ENCODE data around the gene ARSB.
A peak's percentile ranks its signal among the peaks of the same experiment; 100 is the strongest.

ARSB gene

DNA sequence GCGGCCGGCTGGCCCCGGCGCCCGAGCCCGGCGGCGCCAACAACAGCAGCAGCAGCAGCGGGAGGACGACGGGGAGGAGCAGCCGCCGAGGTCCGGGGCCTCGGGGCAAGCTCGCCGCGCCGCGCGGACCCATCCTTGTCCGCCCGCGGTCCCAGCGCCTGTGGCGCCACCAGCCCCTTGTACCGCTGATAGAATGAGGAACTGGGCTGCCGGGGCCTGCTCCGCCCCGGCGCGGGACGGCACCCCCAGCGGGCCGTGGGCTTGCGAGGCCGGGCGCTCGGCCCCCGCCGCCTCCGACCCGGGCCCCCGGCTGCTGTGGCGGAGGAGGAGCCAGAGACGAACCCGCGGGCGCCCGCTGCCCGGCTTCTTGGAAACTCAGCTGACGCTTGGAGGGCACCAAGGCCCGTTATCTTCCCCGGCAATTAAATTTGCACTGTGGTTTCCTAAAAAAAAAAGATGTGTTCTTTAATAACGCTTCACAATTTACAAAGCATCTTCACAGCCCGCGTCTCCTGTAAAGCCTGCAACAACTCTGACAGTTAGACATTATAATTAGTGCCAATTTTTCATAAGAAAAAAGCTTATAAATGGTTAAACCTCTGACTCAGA lies at the start of gene ARSB:
Gene ARSB (minus strand): TSS at position 195 of the 609 bp plus-strand sequence. CDS start 62 bp downstream, at position 133.
- TF ChIP-seq ZFX (IDR thresholded peaks at IDR 0.05; ENCODE audit: borderline replicate concordance) = no peak
- TF ChIP-seq, protein P1, sequence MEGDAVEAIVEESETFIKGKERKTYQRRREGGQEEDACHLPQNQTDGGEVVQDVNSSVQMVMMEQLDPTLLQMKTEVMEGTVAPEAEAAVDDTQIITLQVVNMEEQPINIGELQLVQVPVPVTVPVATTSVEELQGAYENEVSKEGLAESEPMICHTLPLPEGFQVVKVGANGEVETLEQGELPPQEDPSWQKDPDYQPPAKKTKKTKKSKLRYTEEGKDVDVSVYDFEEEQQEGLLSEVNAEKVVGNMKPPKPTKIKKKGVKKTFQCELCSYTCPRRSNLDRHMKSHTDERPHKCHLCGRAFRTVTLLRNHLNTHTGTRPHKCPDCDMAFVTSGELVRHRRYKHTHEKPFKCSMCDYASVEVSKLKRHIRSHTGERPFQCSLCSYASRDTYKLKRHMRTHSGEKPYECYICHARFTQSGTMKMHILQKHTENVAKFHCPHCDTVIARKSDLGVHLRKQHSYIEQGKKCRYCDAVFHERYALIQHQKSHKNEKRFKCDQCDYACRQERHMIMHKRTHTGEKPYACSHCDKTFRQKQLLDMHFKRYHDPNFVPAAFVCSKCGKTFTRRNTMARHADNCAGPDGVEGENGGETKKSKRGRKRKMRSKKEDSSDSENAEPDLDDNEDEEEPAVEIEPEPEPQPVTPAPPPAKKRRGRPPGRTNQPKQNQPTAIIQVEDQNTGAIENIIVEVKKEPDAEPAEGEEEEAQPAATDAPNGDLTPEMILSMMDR (IDR thresholded peaks at IDR 0.05) = 0 out of 2 replicates have a peak, but pooled peaks have one; percentile 0
- H3K27ac ChIP-seq = peak within 1 kb of the TSS; percentile 79

DNA sequence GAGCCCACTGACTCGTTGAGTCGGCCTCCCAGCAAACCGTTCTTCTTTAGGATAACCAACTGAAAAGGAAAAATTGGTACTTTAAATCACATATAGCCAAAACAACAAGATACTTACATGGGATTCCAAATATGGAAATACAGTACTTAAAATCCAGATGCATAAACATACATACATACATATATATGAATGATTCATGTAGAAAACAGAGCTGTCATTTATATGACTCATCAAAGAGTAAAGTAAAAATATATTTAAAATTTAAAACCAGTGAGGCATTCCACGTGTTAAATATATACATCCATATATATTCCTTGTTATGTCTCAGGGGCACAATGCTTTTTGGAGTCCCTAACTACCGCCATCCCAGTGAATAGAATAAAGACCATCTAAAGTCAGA lies 47.7 kb upstream of the ARSB start:
- no peak overlapping the region for H3K27ac ChIP-seq
- TF ChIP-seq, protein P1 (IDR thresholded peaks at IDR 0.05) = no peak
- no peak for TF ChIP-seq ZFX (IDR thresholded peaks at IDR 0.05; ENCODE audit: borderline replicate concordance)

DNA sequence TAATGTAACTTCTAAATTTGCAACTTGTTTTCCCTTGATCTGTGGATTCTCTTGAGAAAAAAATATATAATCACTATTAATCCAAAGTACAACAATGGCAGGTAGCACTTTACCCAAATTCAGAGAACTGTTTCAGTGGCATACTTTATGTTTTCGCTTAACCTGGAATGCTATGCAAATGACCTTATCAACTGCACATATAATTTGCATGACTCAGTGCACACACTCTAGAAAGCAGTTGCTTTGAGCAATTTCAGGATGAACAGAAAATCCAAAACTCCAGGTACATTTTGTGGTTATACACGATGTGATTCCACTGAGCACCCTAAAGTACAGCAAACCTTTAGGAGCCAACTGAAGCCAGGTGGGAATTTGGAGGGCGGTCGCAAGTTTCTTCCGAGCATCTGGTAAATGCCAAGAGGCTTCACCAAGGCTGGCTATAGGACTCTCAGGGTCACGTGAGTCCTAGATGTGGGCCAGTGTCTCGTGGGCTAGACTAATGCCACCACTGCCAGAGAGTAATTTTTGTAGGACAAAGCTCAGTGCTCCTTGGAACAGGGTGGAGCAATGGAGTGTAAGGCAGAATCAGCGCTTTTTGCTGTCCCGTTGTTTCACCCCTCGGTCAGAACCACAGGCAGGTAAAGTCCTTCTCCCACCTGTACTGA lies 47.1 kb upstream of the ARSB start:
- TF ChIP-seq, protein P1 (IDR thresholded peaks at IDR 0.05) = no peak
- TF ChIP-seq ZFX (IDR thresholded peaks at IDR 0.05; ENCODE audit: borderline replicate concordance) = no peak
- H3K27ac ChIP-seq = no peak overlapping the region

DNA sequence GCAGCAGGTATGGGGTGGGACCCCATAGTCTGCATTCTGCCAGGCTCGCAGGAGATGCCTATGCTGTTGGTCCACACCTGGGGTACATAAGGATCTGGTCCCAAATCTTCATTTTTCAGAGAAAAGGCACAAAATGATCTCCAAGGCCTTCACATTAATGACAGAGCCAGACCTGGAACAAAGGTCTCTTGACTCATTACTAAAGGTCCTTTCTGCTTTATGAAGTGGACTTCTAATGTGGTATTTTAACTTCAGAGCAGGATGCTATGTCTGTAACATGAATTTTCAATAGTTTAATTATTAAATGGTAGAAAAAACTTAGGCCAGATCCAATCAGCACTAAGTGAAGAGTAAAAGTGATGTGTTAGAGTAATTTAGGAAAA lies 46.4 kb upstream of the ARSB start:
- H3K27ac ChIP-seq = no peak overlapping the region

GRCh38 chr5:79030663-79031484 lies 45.8 kb upstream of the ARSB start:
- TF ChIP-seq, protein P1 (IDR thresholded peaks at IDR 0.05) = no peak
- no peak for TF ChIP-seq ZFX (IDR thresholded peaks at IDR 0.05; ENCODE audit: borderline replicate concordance)
- no peak overlapping the region for H3K27ac ChIP-seq

More for the DNA sequence above, 46.4 kb upstream of the ARSB start:
- TF ChIP-seq, protein P1 (IDR thresholded peaks at IDR 0.05) = no peak
- no peak for TF ChIP-seq ZFX (IDR thresholded peaks at IDR 0.05; ENCODE audit: borderline replicate concordance)

GRCh38 chr5:79025054-79025472 lies 40.0 kb upstream of the ARSB start:
- TF ChIP-seq ZFX (IDR thresholded peaks at IDR 0.05; ENCODE audit: borderline replicate concordance) = no peak
- TF ChIP-seq, protein P1 (IDR thresholded peaks at IDR 0.05) = peak; percentile 99
- H3K27ac ChIP-seq = no peak overlapping the region

Measured in 22Rv1 (cell line).